Epithelial cell of esophagus (primary cell): ENCODE results near the gene MAPK8.
"Not testable (repeated sequence)": the region's sequence is repeated elsewhere in the genome, so short reads cannot be mapped to it uniquely, and the experiment has no call there.

Source experiments
- DNase-seq: peaks from one replicate; pipeline ENCODE4 v3.0.0; 2010; ENCODE audit warnings: low read depth
- H3K4me3 ChIP-seq: 2 replicates; pipeline ENCODE4 v1.5.1; 2011; ENCODE audit warnings: mild to moderate bottlenecking, low read length, control low read depth
- TF ChIP-seq, protein P1 (sequence below): IDR thresholded peaks from 2 replicates; pipeline ENCODE4 v1.5.1; 2011; ENCODE audit warnings: low read depth, mild to moderate bottlenecking, low read length, control low read depth, inconsistent platforms; ENCODE audit not compliant: insufficient read depth; ENCODE audit errors: missing control alignments

Gene MAPK8

DNA sequence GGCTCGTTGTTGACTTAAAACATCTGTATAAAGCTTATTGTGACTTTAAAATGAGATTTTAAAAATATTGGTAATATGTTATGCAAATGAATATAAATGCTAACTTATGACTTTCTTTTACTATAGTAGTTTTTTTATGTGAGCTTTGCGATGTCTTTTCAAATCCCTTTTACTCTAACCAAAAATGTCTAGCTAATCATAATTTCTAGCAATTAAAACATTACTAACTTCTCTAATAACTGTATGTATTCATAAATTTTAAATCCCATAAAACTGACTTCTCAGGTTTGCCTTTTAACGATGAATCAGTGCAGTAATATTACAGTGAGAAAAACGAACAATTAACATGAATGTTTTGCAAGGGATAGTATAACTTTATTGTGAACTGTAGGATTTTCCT lies 113.2 kb downstream of the MAPK8 start:
- DNase-seq: no peak
- TF ChIP-seq, protein P1, sequence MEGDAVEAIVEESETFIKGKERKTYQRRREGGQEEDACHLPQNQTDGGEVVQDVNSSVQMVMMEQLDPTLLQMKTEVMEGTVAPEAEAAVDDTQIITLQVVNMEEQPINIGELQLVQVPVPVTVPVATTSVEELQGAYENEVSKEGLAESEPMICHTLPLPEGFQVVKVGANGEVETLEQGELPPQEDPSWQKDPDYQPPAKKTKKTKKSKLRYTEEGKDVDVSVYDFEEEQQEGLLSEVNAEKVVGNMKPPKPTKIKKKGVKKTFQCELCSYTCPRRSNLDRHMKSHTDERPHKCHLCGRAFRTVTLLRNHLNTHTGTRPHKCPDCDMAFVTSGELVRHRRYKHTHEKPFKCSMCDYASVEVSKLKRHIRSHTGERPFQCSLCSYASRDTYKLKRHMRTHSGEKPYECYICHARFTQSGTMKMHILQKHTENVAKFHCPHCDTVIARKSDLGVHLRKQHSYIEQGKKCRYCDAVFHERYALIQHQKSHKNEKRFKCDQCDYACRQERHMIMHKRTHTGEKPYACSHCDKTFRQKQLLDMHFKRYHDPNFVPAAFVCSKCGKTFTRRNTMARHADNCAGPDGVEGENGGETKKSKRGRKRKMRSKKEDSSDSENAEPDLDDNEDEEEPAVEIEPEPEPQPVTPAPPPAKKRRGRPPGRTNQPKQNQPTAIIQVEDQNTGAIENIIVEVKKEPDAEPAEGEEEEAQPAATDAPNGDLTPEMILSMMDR: no peak
- no peak overlapping the region for H3K4me3 ChIP-seq

DNA sequence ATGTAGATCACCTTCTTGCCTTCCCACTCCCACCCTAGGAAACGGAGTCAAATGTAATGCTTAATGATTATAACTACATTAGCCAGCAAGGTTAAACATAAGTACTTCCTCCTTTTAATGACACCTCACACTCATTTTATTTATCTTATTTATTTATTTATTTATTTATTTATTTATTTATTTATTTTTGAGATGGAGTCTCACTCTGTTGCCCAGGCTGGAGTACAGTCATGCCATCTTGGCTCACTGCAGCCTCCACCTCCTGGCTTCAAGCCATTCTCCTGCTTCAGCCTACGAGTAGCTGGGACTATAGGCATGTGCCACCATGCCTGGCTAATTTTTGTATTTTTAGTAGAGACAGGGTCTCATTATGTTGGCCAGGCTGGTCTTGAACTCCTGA lies 115.4 kb downstream of the MAPK8 start:
- DNase-seq, H3K4me3 ChIP-seq: not testable (repeated sequence)

GRCh38 chr10:48423884-48424283 lies 117.4 kb downstream of the MAPK8 start:
- TF ChIP-seq, protein P1: no peak
- no peak for DNase-seq
- H3K4me3 ChIP-seq: no peak overlapping the region

GRCh38 chr10:48428896-48429295 lies 122.4 kb downstream of the MAPK8 start:
- TF ChIP-seq, protein P1: no peak
- H3K4me3 ChIP-seq: no peak overlapping the region
- no peak for DNase-seq

GRCh38 chr10:48429309-48429708 lies 122.8 kb downstream of the MAPK8 start:
- TF ChIP-seq, protein P1: no peak
- no peak overlapping the region for H3K4me3 ChIP-seq
- no peak for DNase-seq

DNA sequence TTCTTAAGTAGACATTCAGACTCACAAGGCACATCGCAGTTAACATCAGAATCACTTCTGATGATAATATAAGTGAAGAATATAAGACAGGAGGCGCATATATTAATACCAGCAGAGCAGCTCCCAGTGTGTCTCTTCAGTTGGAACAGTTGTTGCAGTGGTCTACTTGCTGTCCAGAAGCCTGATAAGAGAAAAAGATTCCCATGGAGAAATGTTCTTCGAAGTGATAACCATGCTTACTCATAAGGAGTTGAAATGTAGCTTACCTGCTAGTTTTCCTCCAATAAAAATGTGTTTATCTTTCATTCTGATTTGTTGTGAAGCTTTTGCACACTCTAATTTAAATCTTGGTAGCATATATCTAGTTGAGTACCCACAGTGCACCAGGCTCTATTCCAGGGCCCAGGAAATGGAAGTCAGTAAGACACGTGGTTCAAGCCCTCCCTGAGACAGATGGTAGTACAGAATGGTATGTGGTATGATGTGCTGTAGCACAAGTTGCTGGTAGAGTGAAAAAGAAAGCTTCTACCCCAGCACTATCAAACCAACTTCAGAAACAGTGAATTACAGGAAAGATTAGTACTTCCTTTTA lies 124.0 kb downstream of the MAPK8 start:
- no peak overlapping the region for H3K4me3 ChIP-seq
- DNase-seq: no peak
- TF ChIP-seq, protein P1: no peak

GRCh38 chr10:48431871-48432270 lies 125.4 kb downstream of the MAPK8 start:
- DNase-seq: no peak
- TF ChIP-seq, protein P1: no peak
- no peak overlapping the region for H3K4me3 ChIP-seq
